Mononuclear cell (primary cell): ENCODE measurements around the gene PDPK1. TPM values are rescaled to one million over a fixed set of nuclear protein-coding genes. Genes with fewer than 3 reads are reported as not detected.
A peak's percentile ranks its signal among the peaks of the same experiment; 100 is the strongest.

Experiments used
- H3K27me3 ChIP-seq: 2 replicates; pipeline ENCODE4 v1.6.0; 2011; ENCODE audit warnings: low read length, control low read depth; ENCODE audit not compliant: insufficient read depth
- H3K4me1 ChIP-seq: 2 replicates; pipeline ENCODE4 v1.5.1; 2011; ENCODE audit warnings: mild to moderate bottlenecking, low read length, control low read depth; ENCODE audit not compliant: insufficient read depth
- H3K4me3 ChIP-seq: 2 replicates; pipeline ENCODE4 v1.5.1; 2011; ENCODE audit warnings: mild to moderate bottlenecking, low read length, moderate library complexity
- H3K9me3 ChIP-seq: 2 replicates; pipeline ENCODE4 v1.5.1; 2011; ENCODE audit warnings: low read depth, mild to moderate bottlenecking, control low read depth, low read length
- total RNA-seq: library from RNA; depleted of rRNA; stranded (reverse); fragments of >200 nt; gene quantifications from one replicate; pipeline ENCODE4 v1.2.3, GENCODE V29; 2012

PDPK1 gene
- total RNA-seq, 1 donor: 36.9 TPM

DNA sequence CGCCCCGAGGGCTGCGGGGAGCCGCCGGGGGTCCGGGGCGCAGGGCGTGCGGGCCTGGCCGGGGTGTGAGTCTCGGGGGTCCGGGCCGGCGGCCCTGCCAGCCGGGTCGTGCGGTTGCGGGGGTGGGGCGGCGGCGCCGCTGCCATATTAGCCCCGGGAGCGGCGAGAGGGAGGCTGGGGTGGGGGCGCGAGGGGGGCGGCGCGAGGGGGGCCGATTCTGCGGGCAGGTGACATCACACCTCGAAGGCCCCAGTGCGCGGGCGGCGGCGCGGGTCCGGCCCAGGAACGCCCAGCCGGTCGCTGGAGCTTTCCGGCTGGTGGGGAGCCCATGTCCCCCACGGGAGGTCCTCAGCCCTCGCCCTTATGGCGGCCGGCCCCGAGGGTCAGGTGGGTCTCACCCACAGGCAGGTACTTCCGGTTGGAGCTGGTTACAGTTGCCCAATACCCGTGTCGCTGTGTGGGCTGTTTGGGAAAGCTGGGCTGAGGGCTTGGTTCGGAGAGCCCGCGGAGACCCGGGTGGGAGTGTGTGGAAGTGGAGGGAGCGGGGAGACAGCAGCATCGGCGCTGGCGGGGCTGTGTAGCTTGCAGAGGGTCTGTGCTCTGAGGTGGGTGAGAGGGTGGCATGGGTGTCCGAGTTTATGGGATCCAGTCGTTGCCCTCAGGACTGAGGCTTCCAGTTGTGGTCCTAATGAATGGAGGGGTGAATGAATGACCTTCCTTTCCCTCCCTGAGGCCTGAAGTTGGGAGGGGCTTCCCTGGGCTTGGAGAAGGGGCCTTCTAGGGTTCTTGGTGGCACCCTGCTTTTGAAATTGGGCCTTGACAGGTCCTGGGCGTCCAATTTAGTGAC is 23.3 kb upstream of the PDPK1 start:
- Histone ChIP-seq H3K27me3 (no peaks in the 10 kb centered on the region), H3K9me3 (no peaks in the 10 kb centered on the region), H3K4me3 (peak overlapping the region; percentile 80), H3K4me1 (peaks cover 75% of the 10 kb centered on the region)

- Histone ChIP-seq H3K4me1 (peaks cover 69% of the 10 kb centered on the region), H3K27me3 (no peaks in the 10 kb centered on the region), H3K4me3 (peak overlapping the region; percentile 80), H3K9me3 (no peaks in the 10 kb centered on the region)
These were observed 22.5 kb upstream of the PDPK1 start for GRCh38 chr16:2515180-2515851.

DNA sequence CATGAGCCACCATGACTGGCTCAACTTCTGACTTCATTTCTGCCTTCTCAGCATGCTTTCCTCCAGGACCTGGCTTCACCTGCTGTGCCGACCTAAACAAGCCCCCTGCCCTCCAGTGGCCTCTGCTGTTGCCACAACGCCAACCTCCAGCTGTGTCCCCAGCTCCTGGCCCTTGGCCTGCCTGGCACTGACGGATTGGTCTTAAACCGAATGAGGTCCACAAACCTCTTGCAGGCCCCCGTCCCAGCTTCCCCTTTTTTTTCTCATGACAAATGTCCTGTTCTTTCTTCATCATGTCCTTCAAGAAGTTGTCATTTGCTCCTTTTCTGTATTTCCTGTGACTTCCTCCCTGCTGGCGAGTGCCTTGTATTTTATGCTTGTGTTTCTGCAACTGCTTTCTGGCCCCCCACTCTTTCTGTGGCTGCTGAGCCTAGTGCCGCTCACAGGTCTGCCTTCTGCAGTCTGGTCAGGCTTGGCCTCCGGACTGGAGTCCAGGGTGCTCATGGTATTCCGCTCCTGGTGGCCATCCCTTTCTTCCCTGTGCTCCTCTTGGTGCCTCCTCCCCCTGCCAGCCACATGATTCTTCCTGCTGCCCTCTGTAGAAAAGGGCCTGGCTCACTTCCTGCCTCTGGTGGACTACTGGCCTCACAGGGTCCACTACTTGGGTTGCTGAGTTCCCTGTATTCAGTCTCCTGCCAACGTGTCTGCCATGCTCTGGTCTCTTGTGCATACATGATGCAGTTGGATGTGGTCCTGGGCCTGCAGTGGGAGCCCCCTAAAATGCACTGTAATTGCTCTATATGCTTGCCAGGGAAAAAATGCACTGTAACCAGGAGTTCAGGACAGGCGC is 21.2 kb upstream of the PDPK1 start:
- H3K9me3 ChIP-seq: no peaks in the 10 kb centered on the region
- no peaks in the 10 kb centered on the region for H3K27me3 ChIP-seq
- H3K4me1 ChIP-seq: peaks cover 73% of the 10 kb centered on the region
- peak overlapping the region; percentile 80 for H3K4me3 ChIP-seq

DNA sequence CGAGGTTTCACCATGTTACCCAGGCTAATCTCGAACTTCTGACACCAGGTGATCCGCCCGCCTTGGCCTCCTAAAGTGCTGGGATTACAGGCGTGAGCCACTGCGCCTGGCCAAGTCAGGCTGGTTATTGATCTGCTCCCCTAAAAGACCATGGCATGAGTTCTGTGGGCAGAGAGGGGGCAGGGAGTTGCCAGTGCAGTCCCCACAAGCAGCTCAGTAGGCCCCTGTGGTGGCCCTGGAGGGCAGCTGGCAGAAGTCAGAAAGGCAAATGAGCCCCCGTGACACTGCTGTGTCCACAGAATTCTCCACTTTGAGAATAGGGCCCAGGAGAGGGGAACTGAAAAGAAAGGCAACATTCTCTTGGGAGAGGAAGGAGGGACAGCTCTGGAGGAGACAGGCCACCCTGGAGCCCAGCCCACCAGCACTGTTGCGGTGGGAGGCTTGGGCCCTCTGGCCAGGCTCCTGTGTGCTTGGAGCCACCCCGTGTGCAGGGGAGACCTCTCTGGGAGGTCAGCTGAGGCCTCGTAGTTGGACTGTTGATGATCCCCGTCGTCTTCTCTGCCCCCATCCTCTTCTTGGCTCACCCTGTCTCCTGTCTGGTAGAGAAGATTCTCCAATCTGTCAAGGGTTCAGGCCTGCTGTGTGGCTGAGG is 19.7 kb upstream of the PDPK1 start:
- Histone ChIP-seq H3K27me3 (no peaks in the 10 kb centered on the region), H3K4me1 (peaks cover 65% of the 10 kb centered on the region), H3K9me3 (no peaks in the 10 kb centered on the region), H3K4me3 (no peak overlapping the region)

GRCh38 chr16:2518823-2519710 is 18.8 kb upstream of the PDPK1 start:
- no peak overlapping the region for H3K4me3 ChIP-seq
- no peaks in the 10 kb centered on the region for H3K9me3 ChIP-seq
- H3K27me3 ChIP-seq: no peaks in the 10 kb centered on the region
- H3K4me1 ChIP-seq: peaks cover 62% of the 10 kb centered on the region

DNA sequence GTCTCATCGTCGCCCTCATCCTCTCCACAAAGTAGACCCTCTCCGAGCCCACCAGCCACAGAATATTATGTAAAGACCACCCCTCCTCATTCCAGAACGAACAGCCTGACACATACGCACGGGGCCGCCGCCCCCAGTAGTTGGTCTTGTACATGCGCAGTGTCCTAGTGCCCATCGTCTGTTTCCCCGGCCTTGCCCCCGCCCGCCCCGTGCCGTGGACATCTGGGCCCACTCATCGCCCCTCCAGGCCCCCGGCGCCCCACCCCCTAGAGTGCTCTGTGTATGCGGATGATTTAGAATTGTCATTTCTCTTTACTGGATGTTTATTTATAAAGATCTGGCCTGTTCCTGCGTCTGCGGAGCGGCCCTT is 18.1 kb upstream of the PDPK1 start:
- no peaks in the 10 kb centered on the region for H3K27me3 ChIP-seq
- H3K4me3 ChIP-seq: no peak overlapping the region
- H3K9me3 ChIP-seq: no peaks in the 10 kb centered on the region
- peaks cover 60% of the 10 kb centered on the region for H3K4me1 ChIP-seq

DNA sequence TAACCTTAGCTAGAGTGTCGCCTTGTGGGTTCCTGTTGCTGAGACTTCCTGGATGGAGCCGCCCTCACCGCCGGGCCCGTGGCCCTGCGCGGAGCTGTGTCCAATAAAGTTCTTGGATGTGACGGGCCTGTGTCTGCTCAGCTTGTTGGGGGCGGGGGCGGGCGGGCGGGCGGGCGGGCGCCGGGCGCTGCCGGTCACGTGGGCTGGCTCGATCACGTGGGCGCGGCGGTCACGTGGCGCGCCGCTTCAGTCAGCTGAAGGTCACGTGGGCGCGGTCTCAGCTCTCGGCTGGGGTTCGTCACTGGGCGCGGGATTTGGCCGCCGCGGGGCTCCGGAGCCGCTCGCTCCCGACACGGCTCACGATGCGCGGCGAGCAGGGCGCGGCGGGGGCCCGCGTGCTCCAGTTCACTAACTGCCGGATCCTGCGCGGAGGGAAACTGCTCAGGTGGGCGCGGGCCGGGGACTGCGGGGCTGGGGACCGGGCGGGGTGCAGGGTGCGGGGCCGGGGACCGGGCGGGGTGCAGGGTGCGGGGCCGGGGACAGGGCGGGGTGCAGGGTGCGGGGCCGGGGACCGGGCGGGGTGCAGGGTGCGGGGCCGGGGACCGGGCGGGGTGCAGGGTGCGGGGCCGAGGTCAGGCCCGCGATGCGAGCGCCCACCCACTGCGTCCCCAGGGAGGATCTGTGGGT is 17.6 kb upstream of the PDPK1 start, which contains the start of gene AMDHD2:
AMDHD2 (plus strand) TSS at position 275 of the 687 bp plus-strand sequence; CDS start at position 363, 88 bp downstream.
- no peaks in the 10 kb centered on the region for H3K27me3 ChIP-seq
- H3K9me3 ChIP-seq: no peaks in the 10 kb centered on the region
- H3K4me1 ChIP-seq: peaks cover 55% of the 10 kb centered on the region
- H3K4me3 ChIP-seq: peak within 1 kb of the TSS; percentile 44

DNA sequence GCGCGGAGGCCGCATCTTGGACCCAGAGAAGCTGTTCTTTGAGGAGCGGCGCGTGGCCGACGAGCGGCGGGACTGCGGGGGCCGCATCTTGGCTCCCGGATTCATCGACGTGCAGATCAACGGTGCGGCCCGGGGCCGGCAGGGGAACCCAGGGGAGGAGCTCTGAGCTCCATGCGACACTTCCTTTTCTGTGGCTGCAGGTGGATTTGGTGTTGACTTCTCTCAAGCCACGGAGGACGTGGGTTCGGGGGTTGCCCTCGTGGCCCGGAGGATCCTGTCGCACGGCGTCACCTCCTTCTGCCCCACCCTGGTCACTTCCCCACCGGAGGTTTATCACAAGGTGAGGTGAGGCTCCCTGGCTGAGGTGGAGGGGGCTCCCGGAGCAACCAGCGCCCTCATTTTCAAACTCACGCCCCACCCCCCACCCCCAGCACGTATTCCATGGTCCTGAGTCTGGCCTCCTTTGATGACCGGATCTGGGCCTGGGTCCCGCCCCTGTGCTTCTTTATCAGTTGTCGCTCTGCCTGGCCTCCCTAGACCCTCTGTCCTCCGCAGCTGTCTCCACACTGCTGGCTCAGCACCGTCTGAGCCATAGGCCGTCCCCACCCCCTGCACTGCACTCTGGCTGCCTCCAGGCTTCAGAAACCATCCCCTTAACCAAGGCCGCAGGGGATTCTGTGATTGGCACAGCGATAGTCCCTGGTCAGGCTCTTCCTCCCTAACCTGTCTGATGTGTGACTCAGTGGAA is 16.9 kb upstream of the PDPK1 start:
- Histone ChIP-seq H3K4me3 (peak overlapping the region; percentile 44), H3K9me3 (no peaks in the 10 kb centered on the region), H3K4me1 (peaks cover 47% of the 10 kb centered on the region), H3K27me3 (no peaks in the 10 kb centered on the region)

DNA sequence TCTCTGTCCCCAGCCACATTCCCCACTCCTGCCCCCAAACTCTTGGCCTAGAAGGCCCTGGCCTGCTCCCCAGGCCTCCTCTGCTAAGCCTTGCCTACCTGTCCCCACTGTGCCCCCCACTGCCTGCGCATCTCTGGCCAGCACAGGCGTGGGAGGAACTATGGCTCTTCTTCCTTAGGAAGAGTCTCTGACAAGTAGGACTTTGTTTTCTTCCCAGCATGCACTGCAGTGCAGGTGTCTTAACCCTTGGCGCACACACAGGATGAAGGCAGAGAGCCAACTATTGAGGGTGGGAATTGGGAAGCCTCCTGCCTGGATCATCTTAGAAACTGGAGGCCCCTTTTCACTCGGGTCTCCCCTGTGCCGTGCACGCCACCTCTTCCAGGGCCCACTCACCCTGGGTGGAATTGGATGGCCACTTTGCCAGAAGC is 14.0 kb upstream of the PDPK1 start:
- Histone ChIP-seq H3K4me1 (peaks cover 19% of the 10 kb centered on the region), H3K9me3 (no peaks in the 10 kb centered on the region), H3K27me3 (no peaks in the 10 kb centered on the region), H3K4me3 (no peak overlapping the region)

DNA sequence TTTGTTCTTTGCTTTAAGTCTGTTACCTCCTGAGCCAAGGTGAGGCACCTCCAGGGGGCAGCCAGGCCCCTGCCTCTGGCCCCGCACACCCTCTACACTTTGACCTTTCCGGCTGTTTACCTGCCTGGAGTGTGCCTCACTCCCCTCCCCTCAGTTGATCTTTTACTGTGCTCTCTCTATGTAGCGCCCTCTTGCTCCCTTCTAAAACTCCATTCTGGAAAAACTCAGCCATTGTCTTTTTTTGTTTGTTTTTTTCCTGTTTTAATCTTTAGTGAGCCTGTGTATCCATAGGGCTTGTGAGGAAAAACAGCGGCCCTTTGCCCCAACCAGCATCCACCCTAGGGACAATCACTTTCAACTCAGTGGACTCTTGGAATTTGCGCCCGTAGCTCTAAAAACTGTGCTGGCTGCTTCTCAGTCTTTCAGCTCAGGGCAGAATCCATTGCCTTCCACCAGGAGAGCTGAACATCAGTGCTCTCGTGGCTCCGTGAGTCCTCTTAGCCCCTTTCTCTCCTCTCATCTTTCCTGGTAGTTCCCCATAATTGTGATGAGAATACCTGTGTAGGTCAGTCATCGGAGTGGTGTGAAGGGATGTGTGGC is 13.4 kb upstream of the PDPK1 start:
- H3K4me3 ChIP-seq: no peak overlapping the region
- peaks cover 13% of the 10 kb centered on the region for H3K4me1 ChIP-seq
- no peaks in the 10 kb centered on the region for H3K9me3 ChIP-seq
- no peaks in the 10 kb centered on the region for H3K27me3 ChIP-seq

GRCh38 chr16:2526135-2526534 is 11.7 kb upstream of the PDPK1 start:
- H3K27me3 ChIP-seq: no peaks in the 10 kb centered on the region
- peaks cover 14% of the 10 kb centered on the region for H3K4me1 ChIP-seq
- no peak overlapping the region for H3K4me3 ChIP-seq
- H3K9me3 ChIP-seq: no peaks in the 10 kb centered on the region

DNA sequence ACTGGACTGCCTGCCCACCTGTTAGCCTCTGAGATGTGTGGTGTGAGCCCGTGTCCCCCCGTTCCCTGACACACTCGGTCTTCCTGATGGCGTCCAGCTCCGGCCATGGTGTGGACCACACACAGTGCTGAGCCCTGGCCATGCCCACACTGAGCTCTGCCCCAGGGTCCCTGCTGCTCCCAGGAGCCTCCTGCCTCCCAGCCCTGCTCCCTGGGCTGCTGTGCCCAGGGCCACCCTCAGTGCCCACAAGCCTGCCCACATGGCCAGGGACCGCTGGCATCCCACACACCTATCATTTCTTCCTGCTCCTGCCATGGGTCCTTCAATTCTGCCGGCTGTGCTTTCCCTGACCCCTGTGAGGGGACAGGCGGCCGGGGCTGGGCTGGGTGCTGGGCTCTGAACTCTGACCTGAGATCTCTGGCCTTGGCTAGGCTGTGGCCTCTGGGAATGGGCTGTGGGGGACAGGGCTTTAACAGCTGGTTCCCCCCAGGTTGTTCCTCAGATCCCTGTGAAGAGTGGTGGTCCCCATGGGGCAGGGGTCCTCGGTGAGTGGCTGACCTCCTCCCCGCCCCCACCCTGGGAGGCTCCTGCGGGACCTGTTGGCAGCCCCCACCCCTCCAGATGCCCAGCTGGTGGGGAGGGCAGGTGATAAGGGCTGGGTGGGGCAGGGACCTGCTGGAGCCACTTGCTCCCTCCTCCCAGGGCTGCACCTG is 10.6 kb upstream of the PDPK1 start:
- H3K9me3 ChIP-seq: no peaks in the 10 kb centered on the region
- peaks cover 15% of the 10 kb centered on the region for H3K4me1 ChIP-seq
- no peaks in the 10 kb centered on the region for H3K27me3 ChIP-seq
- no peak overlapping the region for H3K4me3 ChIP-seq
